IPS-20b (cell line): ENCODE measurements around the gene GNAI1.

Source experiments
- H3K27ac ChIP-seq: one replicate; pipeline ENCODE4 v1.5.1; 2013; ENCODE audit warnings: low read length
- H3K27me3 ChIP-seq: 2 replicates; pipeline ENCODE4 v1.6.1; 2013; ENCODE audit warnings: mild to moderate bottlenecking, low read length, inconsistent platforms; ENCODE audit not compliant: insufficient read depth
- H3K36me3 ChIP-seq: 2 replicates; pipeline ENCODE4 v1.6.1; 2013; ENCODE audit warnings: low read depth, mild to moderate bottlenecking, inconsistent platforms, low read length, moderate library complexity; ENCODE audit not compliant: insufficient read depth
- H3K4me1 ChIP-seq: 2 replicates; pipeline ENCODE4 v1.6.1; 2013; ENCODE audit warnings: mild to moderate bottlenecking, control low read depth, inconsistent platforms, low read length, moderate library complexity; ENCODE audit not compliant: insufficient read depth
- H3K4me3 ChIP-seq: 2 replicates; pipeline ENCODE4 v1.5.1; 2013; ENCODE audit warnings: mild to moderate bottlenecking, low read length, inconsistent platforms
- H3K9ac ChIP-seq: 2 replicates; pipeline ENCODE4 v1.6.1; 2013; ENCODE audit warnings: low read depth, mild to moderate bottlenecking, inconsistent platforms, low read length, moderate library complexity
- H3K9me3 ChIP-seq: 2 replicates; pipeline ENCODE4 v1.6.1; 2013; ENCODE audit warnings: mild to moderate bottlenecking, low read depth, low read length, inconsistent platforms; ENCODE audit not compliant: insufficient read depth

GNAI1 gene

DNA sequence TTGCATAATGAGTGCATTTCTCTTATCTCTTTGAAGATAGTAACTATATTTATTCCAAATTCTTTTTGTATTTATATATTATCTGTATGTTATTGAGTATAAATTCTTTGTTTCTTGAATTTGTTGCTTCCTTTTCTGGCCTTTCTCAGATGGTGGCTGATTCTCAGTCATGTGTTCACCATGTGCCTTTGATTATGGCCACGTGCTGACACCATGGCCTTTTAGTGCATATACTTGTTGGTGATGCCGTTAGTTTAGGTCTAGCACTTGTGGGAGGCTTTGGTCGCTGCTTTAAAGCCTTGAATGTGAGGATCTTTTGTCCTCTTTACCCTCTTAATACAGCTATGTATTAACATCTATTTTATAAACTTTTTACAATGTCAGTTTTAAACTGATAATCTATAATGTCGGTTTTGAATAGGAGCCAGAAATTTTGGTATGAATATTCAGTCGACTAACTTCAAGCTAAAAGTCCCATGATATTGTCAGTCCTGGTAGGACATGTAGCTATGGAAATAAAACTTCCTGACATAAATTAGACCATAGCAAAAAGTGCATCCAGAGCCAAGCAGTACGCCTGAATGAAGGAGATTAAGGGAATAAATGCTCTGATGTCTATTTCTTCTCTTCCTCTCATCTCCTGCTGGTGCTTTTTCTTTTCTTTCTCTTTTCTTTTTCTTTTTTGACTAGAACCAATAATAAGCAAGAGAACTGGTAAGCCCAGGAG lies 130.3 kb downstream of the GNAI1 start:
- H3K9ac ChIP-seq: no peak overlapping the region
- no peaks in the 10 kb centered on the region for H3K4me1 ChIP-seq
- no peak overlapping the region for H3K27ac ChIP-seq
- H3K4me3 ChIP-seq: no peak overlapping the region
- no peaks in the 10 kb centered on the region for H3K36me3 ChIP-seq
- no peaks in the 10 kb centered on the region for H3K27me3 ChIP-seq
- H3K9me3 ChIP-seq: no peaks in the 10 kb centered on the region

- no peak overlapping the region for H3K4me3 ChIP-seq
- no peak overlapping the region for H3K9ac ChIP-seq
- no peaks in the 10 kb centered on the region for H3K4me1 ChIP-seq
- H3K9me3 ChIP-seq: no peaks in the 10 kb centered on the region
- H3K27ac ChIP-seq: no peak overlapping the region
- no peaks in the 10 kb centered on the region for H3K36me3 ChIP-seq
- H3K27me3 ChIP-seq: no peaks in the 10 kb centered on the region
These were observed 138.1 kb downstream of the GNAI1 start for GRCh38 chr7:80272560-80273239.

GRCh38 chr7:80273327-80273726 lies 138.7 kb downstream of the GNAI1 start:
- Histone ChIP-seq H3K27me3 (no peaks in the 10 kb centered on the region), H3K4me3 (no peak overlapping the region), H3K4me1 (no peaks in the 10 kb centered on the region)

GRCh38 chr7:80275192-80275605 lies 140.6 kb downstream of the GNAI1 start:
- H3K27ac ChIP-seq: no peak overlapping the region
- no peaks in the 10 kb centered on the region for H3K4me1 ChIP-seq
- H3K9ac ChIP-seq: no peak overlapping the region
- no peaks in the 10 kb centered on the region for H3K9me3 ChIP-seq
- H3K36me3 ChIP-seq: no peaks in the 10 kb centered on the region
- H3K27me3 ChIP-seq: no peaks in the 10 kb centered on the region
- no peak overlapping the region for H3K4me3 ChIP-seq

More at GRCh38 chr7:80273327-80273726, 138.7 kb downstream of the GNAI1 start:
- Histone ChIP-seq H3K9me3 (no peaks in the 10 kb centered on the region), H3K27ac (no peak overlapping the region), H3K9ac (no peak overlapping the region), H3K36me3 (no peaks in the 10 kb centered on the region)
